Common myeloid progenitor, CD34-positive (primary cell): Measurements from ENCODE around the gene CPNE4.

Experiments used
- CTCF ChIA-PET: fragments of 350-600 bp; sonication (Branson Sonifier 250); formaldehyde crosslinking; loops from one replicate; lab custom pipeline; 2021; ENCODE audit warnings: antibody characterized with exemption; lab: Charles Lee
- POLR2A ChIA-PET: fragments of 350-600 bp; sonication (Branson Sonifier 250); formaldehyde crosslinking; loops from one replicate; lab custom pipeline; 2021; ENCODE audit warnings: antibody characterized with exemption; lab: Charles Lee
- DNase-seq, 3 donors: peaks; one replicate each; pipeline versions ENCODE4 v3.0.0 to v3.0.0-alpha.2; 2013
- H3K27ac ChIP-seq, 2 experiments: 1 replicate in 1 of 2; 2 replicates in 1 of 2; pipeline ENCODE4 v1.7.0; 2013; ENCODE audit warnings: inconsistent platforms in 2 of 2, low read length in 2 of 2, mild to moderate bottlenecking in 2 of 2, low read depth in 1 of 2, moderate library complexity in 1 of 2; ENCODE audit not compliant: severe bottlenecking in 2 of 2, insufficient read depth in 1 of 2, poor library complexity in 1 of 2
- H3K27me3 ChIP-seq, 5 experiments: replicated peaks in 2 of 5; 1 replicate in 3 of 5; 2 replicates in 2 of 5; pipeline versions ENCODE4 v1.6.1 to v1.7.0; 2013; ENCODE audit warnings: low read length in 4 of 5, mild to moderate bottlenecking in 2 of 5, moderate library complexity in 2 of 5, inconsistent platforms in 1 of 5; ENCODE audit not compliant: insufficient read depth in 5 of 5, control insufficient read depth in 4 of 5
- H3K36me3 ChIP-seq, 4 experiments: 1 replicate in 2 of 4; 2 replicates in 2 of 4; pipeline versions ENCODE4 v1.6.1 to v1.7.0; 2013; ENCODE audit warnings: low read length in 3 of 4, control low read depth in 1 of 4, mild to moderate bottlenecking in 1 of 4; ENCODE audit not compliant: control insufficient read depth in 4 of 4, insufficient read depth in 4 of 4
- H3K4me1 ChIP-seq, 4 experiments: 1 replicate in 3 of 4; 2 replicates in 1 of 4; pipeline versions ENCODE4 v1.6.1 to v1.7.1; 2013; ENCODE audit warnings: low read length in 3 of 4, mild to moderate bottlenecking in 3 of 4, control low read depth in 1 of 4, inconsistent platforms in 1 of 4, moderate library complexity in 1 of 4; ENCODE audit not compliant: control insufficient read depth in 4 of 4, insufficient read depth in 4 of 4; ENCODE audit errors: control extremely low read depth in 1 of 4
- H3K4me3 ChIP-seq, 7 experiments: 1 replicate in 4 of 7; 2 replicates in 3 of 7; pipeline versions ENCODE4 v1.5.1 to v1.7.0; 2013; ENCODE audit warnings: mild to moderate bottlenecking in 7 of 7, low read length in 6 of 7, moderate library complexity in 6 of 7, inconsistent platforms in 2 of 7, low read depth in 2 of 7, control low read depth in 1 of 7; ENCODE audit not compliant: insufficient read depth in 4 of 7, control insufficient read depth in 1 of 7; ENCODE audit errors: extremely low read depth in 1 of 7
- H3K9me3 ChIP-seq, 5 experiments: 1 replicate in 4 of 5; 2 replicates in 1 of 5; pipeline versions ENCODE4 v1.6.1 to v1.7.1; 2013; ENCODE audit warnings: low read length in 4 of 5, mild to moderate bottlenecking in 2 of 5, inconsistent platforms in 1 of 5, low read depth in 1 of 5, moderate library complexity in 1 of 5; ENCODE audit not compliant: control insufficient read depth in 4 of 5, insufficient read depth in 2 of 5; ENCODE audit errors: control extremely low read depth in 1 of 5
- WGBS: methylation state at CpG from one replicate; pipeline ENCODE4 v1.1.5; 2013; ENCODE audit not compliant: insufficient coverage; 5-methylcytosine and 5-hydroxymethylcytosine counted together

CPNE4 gene

DNA sequence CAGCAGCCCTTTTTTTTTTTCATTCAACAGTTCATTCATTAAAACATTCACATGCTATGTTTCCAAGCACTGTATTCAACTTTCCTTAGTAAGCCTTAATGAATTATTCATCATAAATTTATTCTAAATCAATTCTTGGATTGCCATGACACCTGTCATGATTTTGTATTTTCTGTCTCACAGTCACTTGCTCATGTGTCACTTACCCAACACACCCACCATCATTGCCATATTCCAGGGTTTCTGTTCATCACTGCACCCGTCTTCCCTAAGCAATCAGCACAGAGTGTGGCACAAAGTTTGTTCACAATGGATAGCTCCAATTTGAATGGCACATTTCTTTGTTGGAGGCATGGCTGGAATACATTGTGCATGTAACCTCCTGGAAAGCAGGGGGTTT lies 27.2 kb downstream of the CPNE4 start:
- no peaks in the 10 kb centered on the region for H3K4me1 ChIP-seq
- H3K27me3 ChIP-seq, result peaks cover 0 to 7% (median 3%) of the 10 kb centered on the region in 5 experiments
- no peak overlapping the region for H3K4me3 ChIP-seq
- no peak for DNase-seq
- H3K36me3 ChIP-seq, result no peaks in the 10 kb centered on the region
- ChIA-PET CTCF (no interaction called here), POLR2A (no interaction called here)
- H3K9me3 ChIP-seq, result no peaks in the 10 kb centered on the region
- whole genome bisulfite sequencing, result 33% methylated on average over 1 of the region's 1 CpG
- H3K27ac ChIP-seq, result no peak overlapping the region

- Histone ChIP-seq H3K4me3 (no peak overlapping the region), H3K36me3 (no peaks in the 10 kb centered on the region), H3K27me3 (peaks cover 0 to 7% (median 3%) of the 10 kb centered on the region in 5 experiments), H3K4me1 (no peaks in the 10 kb centered on the region), H3K27ac (no peak overlapping the region), H3K9me3 (no peaks in the 10 kb centered on the region)
- DNase-seq, result peak; percentile 24 to 55 (median 48)
- 35% methylated on average over 3 of the region's 3 CpGs for WGBS
- ChIA-PET CTCF (no interaction called here), POLR2A (no interaction called here)
Observed at GRCh38 chr3:132006605-132007204, 28.1 kb downstream of the CPNE4 start.

- ChIA-PET POLR2A (no interaction called here), CTCF (interaction anchor here (1.9 kb wide), 1 partner anchor 12 kb away, joined by 5 read pairs; no protein-coding TSS in a partner anchor)
- Histone ChIP-seq H3K9me3 (no peaks in the 10 kb centered on the region), H3K27ac (no peak overlapping the region), H3K4me1 (no peaks in the 10 kb centered on the region), H3K27me3 (peaks cover 0 to 5% (median 4%) of the 10 kb centered on the region in 5 experiments), H3K4me3 (no peak overlapping the region), H3K36me3 (no peaks in the 10 kb centered on the region)
- no CpG with 5 or more reads among the region's 2 CpGs for WGBS
- DNase-seq, result no peak
Observed at GRCh38 chr3:132004571-132004970, 30.2 kb downstream of the CPNE4 start.

GRCh38 chr3:132003685-132004084 lies 31.1 kb downstream of the CPNE4 start:
- POLR2A ChIA-PET, result no interaction called here
- Histone ChIP-seq H3K4me1 (no peaks in the 10 kb centered on the region), H3K27ac (no peak overlapping the region), H3K36me3 (no peaks in the 10 kb centered on the region), H3K27me3 (peaks cover 0 to 5% (median 3%) of the 10 kb centered on the region in 5 experiments), H3K9me3 (no peaks in the 10 kb centered on the region), H3K4me3 (no peak overlapping the region)
- 100% methylated on average over 1 of the region's 1 CpG for WGBS
- CTCF ChIA-PET, result interaction anchor here (1.9 kb wide), 1 partner anchor 13 kb away, joined by 5 read pairs; no protein-coding TSS in a partner anchor
- no peak for DNase-seq

GRCh38 chr3:132001999-132002398 lies 32.8 kb downstream of the CPNE4 start:
- Histone ChIP-seq H3K9me3 (no peaks in the 10 kb centered on the region), H3K4me1 (no peaks in the 10 kb centered on the region), H3K27me3 (peaks cover 0 to 5% (median 3%) of the 10 kb centered on the region in 5 experiments), H3K36me3 (no peaks in the 10 kb centered on the region), H3K4me3 (no peak overlapping the region), H3K27ac (no peak overlapping the region)
- DNase-seq, result no peak
- CTCF ChIA-PET, result interaction anchor here (1.0 kb wide), 1 partner anchor 149 kb away, joined by 3 read pairs; no protein-coding TSS in a partner anchor
- POLR2A ChIA-PET, result no interaction called here
- 100% methylated on average over 2 of the region's 2 CpGs for WGBS

DNA sequence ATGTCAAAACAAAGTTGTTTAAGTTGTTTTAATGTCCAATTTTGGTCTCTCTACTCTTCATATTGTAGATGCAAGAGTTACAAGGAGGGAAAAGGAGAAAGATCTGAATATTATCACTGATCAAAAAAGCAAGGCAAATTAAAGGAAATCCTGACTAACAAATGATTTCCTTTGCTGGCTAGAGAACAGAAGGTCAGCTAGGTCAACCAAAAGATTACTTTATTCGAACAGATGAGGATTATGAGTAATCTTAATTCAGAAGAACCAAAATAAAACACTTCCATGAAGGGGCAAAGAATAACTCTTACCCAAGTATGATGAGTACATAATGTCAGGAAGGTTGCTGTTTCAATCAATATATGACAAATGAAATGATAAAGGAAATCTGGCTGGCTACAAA lies 33.8 kb downstream of the CPNE4 start:
- Histone ChIP-seq H3K4me3 (no peak overlapping the region), H3K9me3 (no peaks in the 10 kb centered on the region), H3K27me3 (peaks cover 0 to 5% (median 4%) of the 10 kb centered on the region in 5 experiments), H3K36me3 (no peaks in the 10 kb centered on the region), H3K27ac (no peak overlapping the region), H3K4me1 (no peaks in the 10 kb centered on the region)
- ChIA-PET CTCF (no interaction called here), POLR2A (no interaction called here)
- no CpG with 5 or more reads among the region's 1 CpG for WGBS
- no peak for DNase-seq

DNA sequence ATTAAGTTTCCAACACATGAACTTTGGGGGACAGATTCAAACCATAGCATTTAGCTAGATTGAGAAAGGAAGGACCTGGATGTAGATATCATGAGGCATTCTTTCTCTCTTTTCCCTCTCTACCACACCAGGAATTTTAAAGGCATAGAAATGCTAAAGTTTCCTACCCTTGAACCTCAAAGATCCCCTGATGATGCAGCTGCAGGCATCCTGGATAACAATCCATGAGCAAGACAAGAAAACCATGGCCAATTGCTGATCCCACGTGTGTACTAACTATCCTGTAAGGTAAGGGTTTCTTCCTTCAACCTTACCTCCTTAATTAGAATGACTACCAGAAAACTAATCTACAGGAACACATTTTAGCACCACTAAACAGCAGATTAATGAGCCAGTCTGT lies 36.8 kb downstream of the CPNE4 start:
- no CpG with 5 or more reads among the region's 1 CpG for WGBS
- no peaks in the 10 kb centered on the region for H3K36me3 ChIP-seq
- no peak overlapping the region for H3K4me3 ChIP-seq
- H3K27me3 ChIP-seq, result peaks cover 0 to 2% (median 2%) of the 10 kb centered on the region in 5 experiments
- no peaks in the 10 kb centered on the region for H3K4me1 ChIP-seq
- H3K9me3 ChIP-seq, result no peaks in the 10 kb centered on the region
- no peak for DNase-seq
- no peak overlapping the region for H3K27ac ChIP-seq
- ChIA-PET POLR2A (no interaction called here), CTCF (interaction anchor here (1.5 kb wide), 1 partner anchor 17 kb away, joined by 3 read pairs; no protein-coding TSS in a partner anchor)
